Peyer's patch (tissue), 4 donors: ENCODE measurements around the gene CCT3. TPM values are rescaled to one million over a fixed set of nuclear protein-coding genes. Genes with fewer than 3 reads are reported as not detected.
"Not testable (repeated sequence)": the region's sequence is repeated elsewhere in the genome, so short reads cannot be mapped to it uniquely, and the experiment has no call there.

Source experiments
- DNase-seq, 3 donors: peaks; one replicate each; pipeline ENCODE4 v3.0.0-alpha.2; 2017 to 2019
- H3K27ac ChIP-seq, 4 donors: fragments of 200-600 bp; sonication (generic); one replicate each; pipeline ENCODE4 v1.5.1; 2016 to 2019
- H3K27me3 ChIP-seq, 2 donors: fragments of 200-600 bp; sonication (generic); one replicate each; pipeline ENCODE4 v1.5.1; 2019
- H3K36me3 ChIP-seq, 3 donors: fragments of 200-600 bp; sonication (generic); one replicate each; pipeline ENCODE4 v1.5.1; 2016 to 2019
- H3K4me1 ChIP-seq, 4 donors: fragments of 200-600 bp; sonication (generic); one replicate each; pipeline ENCODE4 v1.5.1; 2016 to 2019
- H3K4me3 ChIP-seq, 4 donors: fragments of 200-600 bp; sonication (generic); 1 replicate in 3 of 4; 2 replicates in 1 of 4; pipeline ENCODE4 v1.5.1; 2016 to 2019; ENCODE audit warnings: mild to moderate bottlenecking in 1 of 4
- H3K9me3 ChIP-seq, 4 donors: fragments of 200-600 bp; sonication (generic); one replicate each; pipeline ENCODE4 v1.5.1; 2016 to 2019; ENCODE audit warnings: mild to moderate bottlenecking in 1 of 4
- CTCF ChIP-seq, 6 experiments: fragments of 450-650 bp in 4 of 6; fragments of 200-600 bp in 2 of 6; sonication (generic) in 1 of 6; IDR thresholded peaks; one replicate each; pipeline ENCODE4 v1.5.1; 2017 to 2019; ENCODE audit warnings: antibody characterized with exemption in 6 of 6, mild to moderate bottlenecking in 3 of 6, moderate library complexity in 1 of 6
- POLR2A ChIP-seq, 2 donors: fragments of 450-650 bp; IDR thresholded peaks; one replicate each; pipeline ENCODE4 v1.5.1; 2017; ENCODE audit warnings: antibody characterized with exemption in 2 of 2, mild to moderate bottlenecking in 2 of 2, moderate library complexity in 2 of 2
- total RNA-seq, 4 donors: library from RNA; depleted of rRNA; stranded (reverse); fragments of >200 nt; gene quantifications; one replicate each; pipeline ENCODE4 v1.1.0, GENCODE V29; 2016

Gene CCT3
- total RNA-seq, 4 donors from 2014 or later = 63.9 to 148 (median 134) TPM

GRCh38 chr1:156359249-156359648 is 21.2 kb upstream of the CCT3 start:
- Histone ChIP-seq H3K4me3 (no peak overlapping the region), H3K4me1 (peaks cover 0 to 6% (median 0%) of the 10 kb centered on the region in 4 donors), H3K36me3 (no peaks in the 10 kb centered on the region), H3K9me3 (no peaks in the 10 kb centered on the region), H3K27ac (no peak overlapping the region), H3K27me3 (no peaks in the 10 kb centered on the region)
- DNase-seq = no peak
- TF ChIP-seq POLR2A (IDR thresholded peaks at IDR 0.05) = no peak
- TF ChIP-seq CTCF (IDR thresholded peaks at IDR 0.05) = no peak

- TF ChIP-seq POLR2A (IDR thresholded peaks at IDR 0.05) (no peak), CTCF (IDR thresholded peaks at IDR 0.05) (no peak)
- DNase-seq = no peak
- no peak overlapping the region for H3K4me3 ChIP-seq
- no peaks in the 10 kb centered on the region for H3K9me3 ChIP-seq
- no peak overlapping the region for H3K27ac ChIP-seq
- H3K27me3 ChIP-seq = no peaks in the 10 kb centered on the region
- peaks cover 0 to 6% (median 0%) of the 10 kb centered on the region in 4 donors for H3K4me1 ChIP-seq
- H3K36me3 ChIP-seq = no peaks in the 10 kb centered on the region
These were observed 20.5 kb upstream of the CCT3 start for GRCh38 chr1:156358641-156359040.

GRCh38 chr1:156357977-156358376 is 19.9 kb upstream of the CCT3 start:
- Histone ChIP-seq H3K4me1 (peaks cover 0 to 6% (median 0%) of the 10 kb centered on the region in 4 donors), H3K9me3 (no peaks in the 10 kb centered on the region), H3K36me3 (no peaks in the 10 kb centered on the region), H3K27me3 (no peaks in the 10 kb centered on the region), H3K27ac (no peak overlapping the region), H3K4me3 (no peak overlapping the region)
- no peak for TF ChIP-seq CTCF (IDR thresholded peaks at IDR 0.05)
- no peak for TF ChIP-seq POLR2A (IDR thresholded peaks at IDR 0.05)
- DNase-seq = no peak

GRCh38 chr1:156356875-156357534 is 18.9 kb upstream of the CCT3 start:
- peak; percentile 38 to 83 (median 82) for DNase-seq
- Histone ChIP-seq H3K9me3 (no peaks in the 10 kb centered on the region), H3K27me3 (no peaks in the 10 kb centered on the region), H3K36me3 (no peaks in the 10 kb centered on the region), H3K4me1 (peaks cover 0 to 6% (median 0%) of the 10 kb centered on the region in 4 donors), H3K4me3 (no peak overlapping the region), H3K27ac (no peak overlapping the region)
- TF ChIP-seq POLR2A (IDR thresholded peaks at IDR 0.05) (no peak), CTCF (IDR thresholded peaks at IDR 0.05) (peak; percentile 38 to 78 (median 76))

GRCh38 chr1:156356262-156356874 is 18.3 kb upstream of the CCT3 start:
- Histone ChIP-seq H3K4me1 (peaks cover 0 to 6% (median 0%) of the 10 kb centered on the region in 4 donors), H3K36me3 (no peaks in the 10 kb centered on the region), H3K27ac (no peak overlapping the region), H3K4me3 (no peak overlapping the region), H3K9me3 (no peaks in the 10 kb centered on the region), H3K27me3 (no peaks in the 10 kb centered on the region)
- DNase-seq = no peak
- TF ChIP-seq CTCF (IDR thresholded peaks at IDR 0.05) (no peak), POLR2A (IDR thresholded peaks at IDR 0.05) (no peak)

- not testable (repeated sequence) for H3K36me3 ChIP-seq, DNase-seq, H3K9me3 ChIP-seq, H3K4me3 ChIP-seq, H3K4me1 ChIP-seq, H3K27me3 ChIP-seq, H3K27ac ChIP-seq
These were observed 14.4 kb upstream of the CCT3 start for GRCh38 chr1:156352481-156352880.
